Esophagus squamous epithelium (tissue), 4 donors: ENCODE measurements around the gene DCANP1.

Experiments
- CTCF ChIP-seq, 6 experiments: fragments of 450-650 bp in 4 of 6; fragments of 200-600 bp in 2 of 6; sonication (generic) in 2 of 6; IDR thresholded peaks; one replicate each; pipeline ENCODE4 v1.5.1; 2016 to 2019; ENCODE audit warnings: antibody characterized with exemption in 6 of 6, mild to moderate bottlenecking in 4 of 6, moderate library complexity in 4 of 6
- POLR2A ChIP-seq, 4 donors: fragments of 450-650 bp; IDR thresholded peaks; one replicate each; pipeline ENCODE4 v1.6.1; 2017; ENCODE audit warnings: antibody characterized with exemption in 4 of 4, mild to moderate bottlenecking in 4 of 4, moderate library complexity in 3 of 4

DNA sequence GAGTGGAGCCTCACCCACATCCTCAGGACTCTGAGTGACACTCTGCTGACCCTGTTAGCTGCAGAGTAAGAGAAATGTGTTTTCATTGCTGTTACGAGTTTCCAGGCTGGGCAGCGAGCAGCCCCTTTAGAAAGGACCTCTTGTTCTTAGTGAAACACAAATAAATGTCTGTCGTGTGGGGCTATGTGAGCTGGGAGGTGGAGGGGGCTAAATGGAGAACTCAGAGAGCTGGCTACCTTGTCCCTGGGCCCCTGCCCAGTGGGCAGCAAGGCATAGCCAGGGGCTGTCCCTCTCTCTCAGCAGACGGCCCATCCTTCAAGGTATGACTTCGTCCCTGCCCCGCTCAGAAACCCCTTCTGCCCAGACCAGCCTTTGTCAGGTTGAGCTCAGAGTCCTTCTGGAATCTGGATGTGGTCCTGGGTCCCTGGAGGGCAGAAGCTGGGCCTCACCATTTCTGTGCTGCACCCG, 10.2 kb downstream of the DCANP1 start:
- TF ChIP-seq CTCF (IDR thresholded peaks at IDR 0.05) (no peak), POLR2A (IDR thresholded peaks at IDR 0.05) (no peak)
